ENCODE results near the gene ZNF638.

DNA sequence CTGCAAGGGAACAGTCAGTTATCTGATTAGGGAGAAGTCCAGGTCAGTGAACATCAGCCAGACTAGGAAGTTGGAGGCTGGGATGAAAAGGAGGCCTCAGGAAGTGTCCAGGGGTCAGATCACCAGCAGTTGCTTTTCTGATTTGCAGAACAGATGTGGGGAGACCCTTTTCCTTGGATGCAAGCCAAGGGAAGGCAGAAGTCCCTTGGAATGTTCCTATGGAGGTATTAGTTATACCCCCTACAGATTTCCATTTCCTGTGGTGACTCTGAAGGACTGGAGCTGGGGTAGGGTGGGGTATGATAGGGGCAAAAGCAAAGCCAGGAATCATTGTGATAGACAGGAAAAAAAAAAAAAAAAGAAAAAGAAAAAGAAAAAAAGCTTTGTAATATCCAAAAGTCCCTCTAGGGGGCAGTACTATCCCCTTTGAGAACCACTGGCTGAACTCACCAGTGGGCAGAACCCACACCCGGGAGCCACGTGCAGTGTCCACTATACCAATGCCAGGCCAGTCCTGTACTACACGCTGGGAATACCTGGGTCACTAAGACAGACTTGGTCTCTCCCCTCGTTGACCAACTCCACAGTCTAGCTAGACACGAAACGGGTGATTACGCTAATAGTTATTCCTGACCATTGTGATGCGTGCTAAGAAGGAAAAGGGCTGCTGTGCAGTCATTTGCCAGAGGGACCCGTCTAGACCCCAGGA, 129.2 kb downstream of the ZNF638 start:
- TF ChIP-seq EZH2 (IDR thresholded peaks at IDR 0.05; ENCODE audit: borderline replicate concordance, low read depth, low read length, severe bottlenecking) (no peak), POLR2AphosphoS5 (IDR thresholded peaks at IDR 0.05; ENCODE audit: insufficient read depth, low read depth, low read length) (no peak), POLR2A (IDR thresholded peaks at IDR 0.05; ENCODE audit: low read depth, low read length) (no peak), MYC (IDR thresholded peaks at IDR 0.05; ENCODE audit: low read depth, low read length) (no peak)
- TF ChIP-seq, protein P1, sequence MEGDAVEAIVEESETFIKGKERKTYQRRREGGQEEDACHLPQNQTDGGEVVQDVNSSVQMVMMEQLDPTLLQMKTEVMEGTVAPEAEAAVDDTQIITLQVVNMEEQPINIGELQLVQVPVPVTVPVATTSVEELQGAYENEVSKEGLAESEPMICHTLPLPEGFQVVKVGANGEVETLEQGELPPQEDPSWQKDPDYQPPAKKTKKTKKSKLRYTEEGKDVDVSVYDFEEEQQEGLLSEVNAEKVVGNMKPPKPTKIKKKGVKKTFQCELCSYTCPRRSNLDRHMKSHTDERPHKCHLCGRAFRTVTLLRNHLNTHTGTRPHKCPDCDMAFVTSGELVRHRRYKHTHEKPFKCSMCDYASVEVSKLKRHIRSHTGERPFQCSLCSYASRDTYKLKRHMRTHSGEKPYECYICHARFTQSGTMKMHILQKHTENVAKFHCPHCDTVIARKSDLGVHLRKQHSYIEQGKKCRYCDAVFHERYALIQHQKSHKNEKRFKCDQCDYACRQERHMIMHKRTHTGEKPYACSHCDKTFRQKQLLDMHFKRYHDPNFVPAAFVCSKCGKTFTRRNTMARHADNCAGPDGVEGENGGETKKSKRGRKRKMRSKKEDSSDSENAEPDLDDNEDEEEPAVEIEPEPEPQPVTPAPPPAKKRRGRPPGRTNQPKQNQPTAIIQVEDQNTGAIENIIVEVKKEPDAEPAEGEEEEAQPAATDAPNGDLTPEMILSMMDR (IDR thresholded peaks at IDR 0.05; ENCODE audit: extremely low read depth in 1 of 2, insufficient read depth in 1 of 2, low read depth in 1 of 2, low read length in 2 of 2): peak; percentile 55 to 72
- TF ChIP-seq, protein P2, sequence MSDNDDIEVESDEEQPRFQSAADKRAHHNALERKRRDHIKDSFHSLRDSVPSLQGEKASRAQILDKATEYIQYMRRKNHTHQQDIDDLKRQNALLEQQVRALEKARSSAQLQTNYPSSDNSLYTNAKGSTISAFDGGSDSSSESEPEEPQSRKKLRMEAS (IDR thresholded peaks at IDR 0.05; ENCODE audit: insufficient read depth, insufficient read length): no peak

Data from endothelial cell of umbilical vein (primary cell).